SK-N-MC (cell line): ENCODE data around the gene SUGP1.

Experiments
- DNase-seq: peaks from one replicate; pipeline ENCODE4 v3.0.0-alpha.2; 2011; ENCODE audit warnings: low read depth, low spot score
- H3K27ac ChIP-seq: fragments of 200-600 bp; sonication (generic); 2 replicates; pipeline ENCODE4 v1.5.1; 2016; ENCODE audit warnings: mixed run types
- H3K36me3 ChIP-seq: fragments of 200-600 bp; sonication (generic); 2 replicates; pipeline ENCODE4 v1.6.1; 2017; ENCODE audit warnings: antibody characterized with exemption, low read length, mixed read lengths; ENCODE audit not compliant: insufficient read depth
- H3K4me3 ChIP-seq: fragments of 200-600 bp; sonication (generic); 2 replicates; pipeline ENCODE4 v1.5.1; 2016
- H3K9ac ChIP-seq: fragments of 200-600 bp; sonication (generic); 2 replicates; pipeline ENCODE4 v1.8.0; 2017; ENCODE audit warnings: mixed run types, mixed read lengths; ENCODE audit not compliant: insufficient read length
- H3K9me3 ChIP-seq: fragments of 200-600 bp; sonication (generic); 2 replicates; pipeline ENCODE4 v1.6.1; 2017; ENCODE audit warnings: low read depth, mild to moderate bottlenecking, antibody characterized with exemption, low read length, moderate library complexity, mixed read lengths
- EZH2 ChIP-seq: fragments of 200-600 bp; sonication (generic); IDR thresholded peaks from one replicate; pipeline ENCODE4 v1.6.1; 2017; ENCODE audit warnings: antibody characterized with exemption
- FOXP2 ChIP-seq: optimal IDR thresholded peaks from 2 replicates; pipeline ENCODE3; 2011; ENCODE audit warnings: mild to moderate bottlenecking, moderate library complexity; ENCODE audit not compliant: insufficient read depth; ENCODE audit errors: extremely low read length, control extremely low read depth
- POLR2AphosphoS5 ChIP-seq: IDR thresholded peaks from 2 replicates; pipeline ENCODE4 v1.6.1; 2012; ENCODE audit warnings: mild to moderate bottlenecking, low read depth, low read length, borderline replicate concordance

Gene SUGP1

DNA sequence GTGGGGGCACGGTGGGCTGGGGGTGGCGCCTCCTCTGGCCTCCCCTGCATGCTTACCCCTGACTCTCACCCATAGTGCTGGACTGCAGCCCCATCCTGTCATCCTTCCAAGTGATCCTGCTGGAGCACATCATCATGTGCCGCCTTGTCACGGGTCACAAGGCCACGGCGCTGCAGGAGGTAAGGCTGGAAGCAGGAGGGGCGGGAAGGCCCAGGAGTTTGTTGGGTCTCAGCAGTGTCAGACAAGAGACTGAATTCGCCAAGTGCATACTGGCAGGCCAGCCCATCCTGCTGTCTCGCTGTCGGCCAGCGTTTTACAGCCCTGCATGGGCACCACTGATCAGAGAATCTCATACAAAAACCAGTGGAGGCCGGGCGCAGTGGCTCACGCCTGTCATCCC is 23.5 kb upstream of the SUGP1 start:
- no peak for DNase-seq
- Histone ChIP-seq H3K4me3 (no peak overlapping the region), H3K9me3 (no peaks in the 10 kb centered on the region), H3K9ac (no peak overlapping the region), H3K36me3 (peaks cover 18% of the 10 kb centered on the region; the same call in 1 of the 2 replicates), H3K27ac (no peak overlapping the region)
- TF ChIP-seq POLR2AphosphoS5 (no peak), FOXP2 (no peak), EZH2 (no peak)

DNA sequence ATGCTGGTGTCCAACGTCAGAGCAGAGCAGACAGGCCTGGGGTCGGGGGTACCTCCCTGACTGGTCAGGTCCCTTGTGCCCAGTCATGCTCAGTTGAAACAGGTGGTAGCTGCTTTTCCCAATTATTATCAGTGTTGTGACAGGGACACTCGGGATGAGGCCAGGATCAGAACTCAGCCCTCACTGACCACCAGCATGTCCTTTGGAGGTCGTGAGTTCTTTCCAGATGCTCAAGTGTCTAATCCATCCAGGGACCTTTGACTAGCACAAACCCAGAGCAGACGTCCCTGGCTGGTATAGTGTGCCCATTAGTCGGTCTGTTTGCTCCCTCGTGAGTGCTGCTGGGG is 22.7 kb upstream of the SUGP1 start:
- no peak for DNase-seq
- TF ChIP-seq POLR2AphosphoS5 (no peak), FOXP2 (no peak), EZH2 (no peak)
- no peak overlapping the region for H3K27ac ChIP-seq
- no peaks in the 10 kb centered on the region for H3K9me3 ChIP-seq
- H3K36me3 ChIP-seq, result peaks cover 26% of the 10 kb centered on the region; the same call in 1 of the 2 replicates
- no peak overlapping the region for H3K9ac ChIP-seq
- H3K4me3 ChIP-seq, result no peak overlapping the region

DNA sequence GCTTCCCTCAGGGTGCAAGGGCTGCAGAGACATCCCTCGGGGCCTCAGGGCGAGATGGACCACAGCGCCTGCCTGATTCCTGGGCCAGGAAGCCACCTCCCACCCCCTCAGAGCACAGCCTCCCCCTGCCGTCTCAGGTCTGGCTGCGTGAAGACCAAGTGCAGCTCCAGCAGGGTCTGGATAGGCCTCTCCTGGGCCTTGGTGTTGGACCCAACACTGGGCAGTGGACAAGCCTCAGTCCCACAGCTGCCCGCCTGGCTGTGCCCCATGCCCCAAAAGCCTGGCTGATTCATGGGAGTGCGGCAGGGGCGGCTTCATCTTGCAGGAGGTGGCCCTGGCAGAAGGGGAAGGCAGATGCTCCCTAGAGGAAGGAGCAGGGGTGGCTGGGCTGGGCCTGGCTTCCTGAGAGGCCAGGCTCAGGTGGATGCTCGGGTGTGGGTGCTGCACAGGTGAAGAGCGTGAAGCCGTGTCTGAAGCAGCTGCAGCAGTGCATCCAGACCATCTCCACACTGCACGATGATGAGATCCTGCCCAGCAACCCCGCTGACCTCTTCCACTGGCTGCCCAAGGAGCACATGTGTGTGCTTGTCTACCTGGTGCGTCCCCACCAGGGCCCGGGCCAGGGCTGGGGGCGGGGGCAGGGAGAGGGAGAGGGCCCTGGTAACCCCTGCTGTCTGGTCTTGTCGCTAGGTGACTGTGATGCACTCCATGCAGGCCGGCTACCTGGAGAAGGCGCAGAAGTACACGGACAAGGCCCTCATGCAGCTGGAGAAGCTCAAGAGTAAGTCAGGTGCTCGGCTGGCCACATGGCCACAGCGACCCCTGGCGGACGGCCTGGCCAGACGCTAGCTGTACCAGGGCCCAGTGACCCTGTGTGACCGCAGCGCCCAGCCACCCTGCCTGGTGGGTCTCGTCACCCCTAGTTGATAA is 22.0 kb upstream of the SUGP1 start:
- Histone ChIP-seq H3K27ac (no peak overlapping the region), H3K4me3 (no peak overlapping the region), H3K36me3 (peaks cover 31% of the 10 kb centered on the region; the same call in 1 of the 2 replicates), H3K9me3 (no peaks in the 10 kb centered on the region), H3K9ac (no peak overlapping the region)
- no peak for DNase-seq
- TF ChIP-seq POLR2AphosphoS5, result no peak

DNA sequence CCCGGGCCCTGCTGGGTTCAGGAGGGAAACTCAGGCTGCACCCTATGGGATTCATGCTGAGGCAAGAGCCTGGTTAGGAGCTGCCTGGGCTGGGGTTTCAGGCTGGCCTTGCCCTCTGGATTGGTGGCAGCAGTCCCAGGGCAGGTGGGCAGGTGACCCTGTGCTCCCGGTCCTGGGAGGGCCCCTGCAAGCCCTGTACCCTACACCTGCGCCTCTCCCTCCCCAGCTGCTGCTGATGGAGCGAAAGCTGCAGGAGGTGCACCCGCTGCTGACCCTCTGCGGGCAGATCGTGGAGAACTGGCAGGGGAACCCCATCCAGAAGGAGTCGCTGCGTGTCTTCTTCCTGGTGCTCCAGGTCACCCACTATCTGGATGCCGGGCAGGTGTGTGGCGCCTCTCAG is 20.7 kb upstream of the SUGP1 start:
- no peak for TF ChIP-seq FOXP2
- TF ChIP-seq EZH2, result no peak
- TF ChIP-seq POLR2AphosphoS5, result no peak
- no peak overlapping the region for H3K27ac ChIP-seq
- peaks cover 39% of the 10 kb centered on the region; the same call in 1 of the 2 replicates for H3K36me3 ChIP-seq
- H3K9me3 ChIP-seq, result no peaks in the 10 kb centered on the region
- H3K4me3 ChIP-seq, result no peak overlapping the region
- H3K9ac ChIP-seq, result no peak overlapping the region
- no peak for DNase-seq

DNA sequence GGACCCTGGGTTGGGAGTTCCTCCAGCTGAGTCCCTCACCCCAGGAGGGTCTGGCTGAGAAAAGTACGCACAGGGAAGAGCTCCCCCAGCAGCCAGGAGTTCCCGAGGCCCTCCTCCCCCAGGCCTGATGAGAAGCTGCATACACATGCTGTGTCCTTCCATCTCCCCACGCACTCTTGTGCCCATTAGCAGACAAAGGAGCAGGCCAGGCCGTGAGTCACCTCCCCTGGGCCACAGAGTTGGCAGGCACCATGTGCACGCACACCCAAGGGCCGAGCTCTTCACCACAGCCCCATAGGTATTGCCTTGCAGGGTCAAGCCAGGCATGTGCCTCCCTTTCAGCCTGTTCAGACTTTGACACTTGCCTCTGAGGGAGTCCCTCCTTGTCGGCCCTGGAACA is 17.8 kb upstream of the SUGP1 start:
- no peak for DNase-seq
- Histone ChIP-seq H3K9ac (no peak overlapping the region), H3K36me3 (peaks cover 33% of the 10 kb centered on the region; the same call in 1 of the 2 replicates), H3K27ac (no peak overlapping the region), H3K4me3 (no peak overlapping the region), H3K9me3 (no peaks in the 10 kb centered on the region)
- TF ChIP-seq FOXP2, result no peak
- TF ChIP-seq POLR2AphosphoS5, result no peak
- no peak for TF ChIP-seq EZH2

GRCh38 chr19:19337120-19337519 is 16.8 kb upstream of the SUGP1 start:
- Histone ChIP-seq H3K27ac (no peak overlapping the region), H3K4me3 (no peak overlapping the region), H3K9ac (no peak overlapping the region), H3K9me3 (no peaks in the 10 kb centered on the region), H3K36me3 (peaks cover 33% of the 10 kb centered on the region; the same call in 1 of the 2 replicates)
- TF ChIP-seq EZH2 (no peak), FOXP2 (no peak), POLR2AphosphoS5 (no peak)
- DNase-seq, result no peak

- DNase-seq, result no peak
- TF ChIP-seq EZH2 (no peak), FOXP2 (no peak), POLR2AphosphoS5 (no peak)
- Histone ChIP-seq H3K36me3 (peaks cover 31% of the 10 kb centered on the region; the same call in 1 of the 2 replicates), H3K9ac (no peak overlapping the region), H3K9me3 (no peaks in the 10 kb centered on the region), H3K27ac (no peak overlapping the region), H3K4me3 (no peak overlapping the region)
These were observed 16.3 kb upstream of the SUGP1 start for GRCh38 chr19:19336597-19336996.

DNA sequence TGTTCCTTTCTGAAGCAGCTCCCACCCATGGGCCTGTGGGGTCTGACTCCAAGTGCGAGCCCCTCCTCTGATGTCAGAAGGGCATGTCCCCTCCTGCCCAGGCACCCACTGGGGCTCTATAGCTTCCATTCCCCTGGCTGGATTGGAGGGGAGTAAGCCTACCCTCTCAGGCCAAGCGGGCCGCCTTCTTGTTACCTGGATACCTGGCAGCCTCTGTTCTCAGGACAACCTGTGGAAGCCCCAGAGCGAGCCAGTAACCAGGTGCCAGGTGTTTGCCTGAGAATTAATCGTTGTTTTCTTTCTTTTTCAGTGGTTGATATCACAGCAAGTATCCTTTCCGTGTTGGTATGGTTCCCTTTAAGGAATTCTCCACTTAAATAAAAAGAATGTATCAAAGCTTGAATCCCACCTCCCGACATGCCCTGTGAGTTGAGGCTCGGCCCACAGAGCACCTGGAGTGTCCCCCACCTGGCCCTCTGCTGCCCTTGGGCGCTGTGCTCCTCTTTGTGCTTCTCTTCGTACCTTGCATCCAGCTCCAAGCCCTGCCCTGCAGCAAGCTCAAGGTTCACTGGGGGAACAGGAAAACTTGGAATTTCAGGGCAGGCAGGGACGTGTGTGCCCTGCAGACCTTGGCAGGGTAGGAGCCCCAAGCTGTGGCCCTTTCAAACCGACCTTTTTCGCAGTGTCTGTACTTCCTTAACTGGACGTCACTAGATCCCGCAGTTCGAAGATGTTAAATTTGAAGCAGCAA is 15.3 kb upstream of the SUGP1 start:
- H3K9me3 ChIP-seq, result no peaks in the 10 kb centered on the region
- TF ChIP-seq POLR2AphosphoS5, result no peak
- no peak for TF ChIP-seq FOXP2
- no peak for TF ChIP-seq EZH2
- peaks cover 32% of the 10 kb centered on the region; the same call in 1 of the 2 replicates for H3K36me3 ChIP-seq
- H3K9ac ChIP-seq, result no peak overlapping the region
- no peak for DNase-seq
- no peak overlapping the region for H3K27ac ChIP-seq
- H3K4me3 ChIP-seq, result no peak overlapping the region
